H1 (cell line): ENCODE data around the gene TXNDC5. TPM values are rescaled to one million over a fixed set of nuclear protein-coding genes. Genes with fewer than 3 reads are reported as not detected.

Experiments used
- GTF2F1 ChIP-seq: IDR thresholded peaks from 2 replicates; pipeline ENCODE4 v1.6.1; 2012; ENCODE audit warnings: low read depth, low read length, improper control_type of control experiment, borderline replicate concordance
- NANOG ChIP-seq: IDR thresholded peaks from 2 replicates; pipeline ENCODE4 v1.6.1; 2011; ENCODE audit warnings: low read length, low read depth, mild to moderate bottlenecking, inconsistent platforms; ENCODE audit not compliant: insufficient read depth, poor library complexity, severe bottlenecking
- polyA plus RNA-seq, 7 experiments: library from polyadenylated mRNA; depleted of rRNA in 3 of 7; stranded (reverse) in 5 of 7; unstranded in 2 of 7; fragments of >200 nt in 5 of 7; fragments of 200-250 nt in 2 of 7; gene quantifications; 1 replicate in 5 of 7; 2 replicates in 1 of 7; 4 replicates in 1 of 7; pipeline versions ENCODE4 v1.2.1 to v1.2.3, GENCODE V29; 2011 to 2013; ENCODE audit warnings: missing spikeins in 2 of 7, mixed read lengths in 2 of 7
- total RNA-seq: library from RNA; stranded (reverse); fragmentation: NEBNext Ultra II Directional; extraction: Animal tissue kit (Norgen Biotek cat#: 25700); gene quantifications from 2 replicates; pipeline ENCODE4 v1.2.1, GENCODE V29; 2021
- TF ChIP-seq, protein P1 (sequence below): IDR thresholded peaks from 2 replicates; pipeline ENCODE4 v1.6.1; 2012; ENCODE audit warnings: inconsistent platforms

Gene TXNDC5
- total and polyA plus RNA-seq, 2 of the 8 experiments (the other 6 are each of a cell fraction or from before 2014, with no cell fraction given) = 114 to 172 TPM

DNA sequence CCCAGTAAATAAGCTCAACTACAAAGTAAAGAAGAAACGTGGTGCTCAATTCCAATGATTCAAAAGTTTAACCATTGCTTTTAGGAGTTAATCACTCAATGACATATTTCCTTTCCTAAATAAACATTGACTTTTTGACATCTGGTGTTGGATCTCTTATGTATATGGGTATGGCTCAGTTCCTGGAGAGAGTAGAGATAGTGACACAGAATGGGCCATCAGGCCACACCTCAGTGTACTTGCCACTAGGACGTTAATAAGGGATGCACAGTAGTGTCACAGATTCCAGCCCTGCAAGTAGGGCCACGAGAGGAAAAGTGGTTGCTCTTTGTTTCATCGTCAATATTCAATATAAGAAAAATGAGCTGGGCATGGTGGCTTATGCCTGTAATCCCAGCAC is 48.9 kb upstream of the TXNDC5 start (continued):
- TF ChIP-seq, protein P1, sequence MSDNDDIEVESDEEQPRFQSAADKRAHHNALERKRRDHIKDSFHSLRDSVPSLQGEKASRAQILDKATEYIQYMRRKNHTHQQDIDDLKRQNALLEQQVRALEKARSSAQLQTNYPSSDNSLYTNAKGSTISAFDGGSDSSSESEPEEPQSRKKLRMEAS = no peak
- no peak for TF ChIP-seq NANOG
- no peak for TF ChIP-seq GTF2F1
